ENCODE results near the gene HAO1. TPM values are rescaled to one million over a fixed set of nuclear protein-coding genes. Genes with fewer than 3 reads are reported as not detected.
"Not testable (repeated sequence)": the region's sequence is repeated elsewhere in the genome, so short reads cannot be mapped to it uniquely, and the experiment has no call there.

Gene HAO1
- total RNA-seq (2014; rRNA removed; shearing (Covaris generic)), result 0.20 TPM in 1 of 2 replicates, not detected in the other

DNA sequence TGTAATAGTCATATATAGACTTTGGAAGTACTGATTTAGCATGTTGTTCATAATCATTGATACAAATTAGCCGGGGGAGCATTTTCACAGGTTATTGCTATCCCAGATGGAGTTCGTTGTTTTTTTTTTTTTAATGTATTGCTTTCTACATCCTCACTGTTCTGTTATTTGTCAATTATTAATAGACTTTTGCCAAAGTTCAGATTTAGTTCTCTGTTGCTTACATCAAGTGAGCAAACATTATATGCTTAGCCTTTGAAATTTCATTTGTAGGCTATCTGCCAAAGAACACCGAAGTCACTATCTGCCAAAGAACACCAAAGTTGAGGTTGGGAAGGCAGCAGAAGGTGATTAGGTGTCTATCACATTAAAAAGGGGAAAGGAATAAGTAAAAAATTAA is at the start of gene HAO1:
Gene HAO1, minus strand, starts transcription at position 118 of the 400 bp plus-strand sequence. Its CDS starts 36 bp downstream, at position 82.
- no peak for DNase-seq (ENCODE audit: low read depth)

DNA sequence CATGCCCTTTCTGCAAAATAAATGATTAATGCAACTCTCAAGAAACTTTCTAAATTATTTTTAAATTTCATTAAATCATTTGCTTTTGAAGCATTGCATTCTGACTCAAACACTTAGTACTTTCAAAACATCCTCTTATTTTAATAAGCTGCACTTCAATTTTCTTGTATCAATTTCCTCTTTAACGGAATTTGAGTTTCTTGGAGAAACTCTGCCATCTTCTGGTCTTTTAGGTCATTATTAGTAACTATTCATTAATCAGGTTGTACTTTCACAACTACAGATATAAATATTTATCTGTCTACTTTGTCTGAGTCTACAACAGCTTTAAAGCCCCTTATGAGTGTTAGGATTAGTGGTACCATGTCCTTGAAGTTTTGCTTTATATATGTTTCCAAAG is 49.1 kb upstream of the HAO1 start:
- DNase-seq (ENCODE audit: low read depth), result no peak

DNA sequence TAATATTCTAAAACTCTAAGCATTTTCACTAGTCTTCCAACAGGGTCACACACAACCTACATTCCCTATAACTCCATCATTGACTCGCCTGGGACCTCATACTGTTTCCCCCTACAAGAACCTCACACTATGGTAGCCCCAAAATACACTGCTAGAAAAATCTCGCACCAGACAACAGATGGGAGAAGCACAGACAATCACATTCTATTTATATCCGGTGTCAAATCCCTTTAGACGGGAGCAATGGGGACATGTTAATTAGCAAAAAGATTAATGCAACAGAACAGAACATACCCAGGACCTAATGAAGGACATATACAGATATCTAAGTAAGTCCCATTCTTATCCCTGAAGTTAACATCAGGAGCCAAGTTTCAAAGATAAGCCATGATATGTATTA is 45.7 kb upstream of the HAO1 start:
- no peak for DNase-seq (ENCODE audit: low read depth)

DNA sequence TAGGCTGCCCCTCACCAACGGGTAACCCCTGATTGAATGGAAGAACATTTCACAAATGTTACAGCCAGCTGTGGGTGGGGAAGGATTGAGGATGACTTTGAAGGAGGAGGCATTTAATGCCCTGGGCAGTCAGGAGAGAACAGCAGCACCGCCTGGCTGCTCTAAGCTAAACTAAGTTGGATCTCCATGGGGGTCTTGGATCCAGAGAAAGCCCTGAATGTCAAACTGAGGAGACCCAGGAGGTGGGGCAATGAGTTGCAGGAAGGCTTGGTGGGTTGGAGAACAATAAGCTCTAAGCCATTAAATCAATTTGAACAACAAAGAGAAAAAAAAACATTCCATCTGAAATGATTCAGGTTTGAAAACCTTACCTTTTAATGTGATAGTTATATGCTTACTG is 43.9 kb upstream of the HAO1 start:
- no peak for DNase-seq (ENCODE audit: low read depth)

DNA sequence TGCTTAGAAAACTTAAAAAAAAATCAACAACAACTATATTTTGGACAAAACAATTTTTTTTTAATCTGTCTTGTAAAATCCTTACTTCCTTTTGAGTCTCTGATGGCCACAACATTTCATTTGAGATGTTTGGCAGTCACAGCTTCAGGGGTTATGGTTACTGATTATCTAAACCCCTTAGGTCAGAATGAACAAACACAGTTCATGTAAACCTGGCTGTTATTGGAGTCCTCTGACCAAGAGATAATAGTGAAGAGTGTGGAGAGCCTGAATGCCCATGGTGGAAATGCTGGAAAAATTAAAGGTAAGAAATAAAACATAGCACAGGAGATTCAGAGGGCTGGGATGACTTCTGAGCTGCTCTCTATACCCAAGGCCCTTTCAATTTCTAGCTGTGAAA is 41.1 kb upstream of the HAO1 start:
- no peak for DNase-seq (ENCODE audit: low read depth)

DNA sequence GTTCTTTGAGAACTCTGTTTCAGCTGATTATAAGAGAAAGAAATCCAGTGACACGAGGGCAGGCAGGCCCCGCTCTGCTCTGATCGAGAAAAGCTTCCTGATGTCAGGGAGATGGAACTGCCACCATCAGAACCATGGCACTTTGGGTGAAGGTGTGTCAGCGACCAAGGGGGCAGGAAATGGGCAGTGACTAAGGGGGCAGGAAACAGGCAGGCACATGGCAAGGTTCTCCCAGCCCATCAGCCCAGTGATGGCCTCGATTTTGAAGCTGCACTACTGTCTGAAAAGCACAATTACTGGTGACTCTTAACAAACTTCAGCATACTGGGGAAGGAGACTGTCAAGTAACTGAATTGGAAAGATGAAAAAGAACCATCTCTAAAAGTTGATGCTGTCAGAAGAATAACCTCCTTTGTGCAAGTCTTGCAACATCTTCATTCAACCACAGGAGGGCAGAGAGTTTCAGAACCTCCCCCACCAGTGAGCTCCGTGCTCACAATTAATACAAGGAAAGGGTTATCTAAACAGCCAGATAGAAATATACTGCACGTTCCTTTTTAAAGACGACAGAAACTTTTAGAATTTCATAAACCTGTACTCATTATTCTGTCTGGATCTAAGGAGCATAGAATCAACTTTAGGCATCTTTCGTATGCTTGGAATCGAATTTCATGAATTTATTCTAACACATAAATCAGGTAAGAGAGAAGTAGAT is 40.2 kb upstream of the HAO1 start:
- DNase-seq (ENCODE audit: low read depth), result peak; percentile 59

DNA sequence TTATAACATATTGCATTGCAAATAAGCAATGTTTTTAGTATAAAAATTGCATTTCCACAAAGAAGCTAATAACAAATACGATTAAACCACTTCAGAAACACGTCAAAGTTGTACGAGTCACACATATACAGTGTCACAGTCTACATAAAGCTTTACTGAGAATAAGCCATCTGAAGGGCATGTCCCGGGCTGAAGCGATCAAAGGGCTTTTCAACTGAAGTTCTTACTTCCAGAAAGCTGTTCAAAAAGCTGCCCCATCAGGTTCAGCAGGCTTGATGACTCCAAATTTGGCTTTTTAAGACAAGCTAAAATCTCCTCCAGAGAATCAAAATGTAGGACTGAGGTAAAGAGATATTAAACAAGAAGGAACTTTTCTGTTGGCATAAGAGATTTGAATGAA is 37.5 kb upstream of the HAO1 start:
- no peak for DNase-seq (ENCODE audit: low read depth)

DNA sequence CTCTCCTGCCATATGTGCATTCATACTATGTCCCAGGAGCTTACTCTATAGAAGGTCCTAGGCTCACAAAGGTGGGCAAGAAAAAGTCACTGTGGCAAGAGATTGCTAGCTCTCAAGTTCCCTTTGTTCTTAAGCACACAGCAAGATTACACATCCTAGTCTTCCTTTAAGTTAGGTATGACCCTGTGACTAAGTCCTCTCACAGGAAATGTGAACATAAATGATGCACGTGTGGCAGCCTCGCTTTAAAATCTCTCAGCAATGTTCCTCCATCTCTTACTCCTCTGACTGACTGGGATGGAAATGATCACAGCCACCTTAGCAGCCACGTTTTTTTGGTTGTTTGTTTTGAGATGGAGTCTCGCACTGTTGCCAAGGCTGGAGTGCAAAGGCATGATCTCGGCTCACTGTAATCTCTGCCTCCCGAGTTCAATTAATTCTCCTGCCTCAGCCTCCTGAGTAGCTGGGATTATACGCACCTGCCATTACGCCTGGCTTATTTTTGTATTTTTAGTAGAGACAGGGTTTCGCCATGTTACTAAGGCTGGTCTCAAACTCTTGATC is 35.7 kb upstream of the HAO1 start:
- no peak for DNase-seq (ENCODE audit: low read depth)

DNA sequence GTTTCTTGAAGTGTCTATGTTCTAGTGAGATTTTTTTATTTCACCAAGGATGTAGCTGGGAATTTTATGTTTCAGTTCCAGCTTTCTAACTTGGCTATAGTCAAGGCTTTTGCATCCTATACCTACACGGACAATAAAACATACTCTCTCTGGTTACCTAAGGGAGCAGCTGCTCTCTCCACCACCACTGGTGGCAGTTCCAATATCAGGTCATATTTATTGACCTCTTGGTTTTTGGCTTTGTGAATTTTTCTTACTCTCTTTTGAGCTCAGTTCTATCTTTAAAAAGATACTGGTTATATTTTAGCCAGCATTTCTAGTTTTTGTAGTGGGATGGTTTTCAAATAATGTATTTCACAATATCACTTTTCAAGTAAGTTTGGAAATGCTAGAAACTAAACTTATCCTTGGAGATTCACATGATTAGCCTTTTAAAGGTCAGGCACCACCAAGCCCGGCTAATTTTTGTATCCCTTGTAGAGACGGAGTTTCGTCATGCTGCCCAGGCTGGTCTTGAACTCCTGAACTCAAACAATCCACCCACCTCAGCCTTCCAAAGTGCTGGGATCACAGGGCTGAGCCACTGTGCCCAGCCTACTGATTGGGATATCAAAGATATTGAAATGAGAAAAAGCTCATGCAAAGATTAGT is 34.7 kb upstream of the HAO1 start:
- DNase-seq (ENCODE audit: low read depth), result no peak

DNA sequence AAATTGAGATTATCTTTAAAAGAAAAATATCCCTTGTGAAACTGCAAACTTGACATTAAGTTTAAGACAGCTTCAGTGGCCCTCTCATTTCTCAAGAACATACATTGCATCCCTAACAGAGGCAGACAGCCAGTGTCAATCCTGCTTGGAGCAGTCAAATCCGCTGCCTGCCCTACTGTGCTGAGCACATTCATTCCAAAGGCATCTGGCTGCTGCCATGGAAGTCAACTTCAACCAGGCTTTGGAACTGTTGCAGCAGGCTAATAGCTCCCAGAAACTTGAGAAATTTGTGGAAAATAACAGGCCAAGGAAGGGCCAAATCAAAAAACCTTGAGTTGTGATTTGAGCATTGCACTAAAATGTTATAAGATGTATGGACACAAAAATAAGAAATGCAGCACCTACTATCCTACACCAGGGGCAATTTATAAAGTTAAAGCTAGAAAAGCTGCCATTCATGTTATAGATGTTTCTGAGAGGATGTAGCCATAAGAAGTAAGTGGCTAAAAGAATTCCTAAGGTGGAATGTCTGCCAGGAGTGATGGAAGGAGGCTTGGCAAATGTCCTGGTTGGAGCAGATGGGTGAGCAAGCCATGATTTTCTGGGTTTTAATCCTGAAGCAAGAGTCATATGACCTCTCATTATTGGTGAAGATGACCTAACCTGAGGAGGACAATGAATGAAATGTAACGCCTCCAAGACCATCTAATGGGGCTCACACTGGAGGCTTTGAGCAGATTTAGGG is 31.4 kb upstream of the HAO1 start:
- DNase-seq (ENCODE audit: low read depth), result peak; percentile 9

DNA sequence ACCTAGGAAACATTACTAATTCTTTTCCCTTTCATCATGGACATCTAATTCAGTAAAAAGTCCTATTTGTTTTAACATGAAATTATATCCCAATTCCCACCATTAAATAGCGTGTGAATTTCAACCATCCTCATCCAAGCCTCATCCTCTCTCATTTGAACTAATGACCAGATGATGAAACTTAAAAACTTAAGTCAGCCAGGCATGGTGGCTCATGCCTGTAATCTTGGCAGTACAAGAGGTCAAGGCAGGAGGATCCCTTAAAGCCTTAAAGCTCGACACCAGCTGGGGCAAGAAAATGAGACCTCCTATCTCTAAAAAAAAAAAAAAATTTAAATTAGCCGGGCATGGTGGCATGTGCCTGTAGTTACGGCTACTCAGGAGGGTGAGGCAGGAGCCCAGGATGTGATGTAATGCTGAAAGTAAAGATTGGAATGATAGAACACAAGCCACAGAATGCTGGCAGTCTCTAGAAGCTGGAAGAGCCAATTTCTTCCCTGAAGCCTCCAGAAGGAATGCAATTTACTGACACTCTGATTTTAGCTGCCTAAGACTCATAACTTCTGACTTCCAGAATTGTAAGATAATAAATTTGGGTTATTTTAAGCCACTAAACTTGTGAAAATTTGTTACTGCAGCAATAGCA is 27.1 kb upstream of the HAO1 start:
- peak; percentile 58 for DNase-seq (ENCODE audit: low read depth)

DNA sequence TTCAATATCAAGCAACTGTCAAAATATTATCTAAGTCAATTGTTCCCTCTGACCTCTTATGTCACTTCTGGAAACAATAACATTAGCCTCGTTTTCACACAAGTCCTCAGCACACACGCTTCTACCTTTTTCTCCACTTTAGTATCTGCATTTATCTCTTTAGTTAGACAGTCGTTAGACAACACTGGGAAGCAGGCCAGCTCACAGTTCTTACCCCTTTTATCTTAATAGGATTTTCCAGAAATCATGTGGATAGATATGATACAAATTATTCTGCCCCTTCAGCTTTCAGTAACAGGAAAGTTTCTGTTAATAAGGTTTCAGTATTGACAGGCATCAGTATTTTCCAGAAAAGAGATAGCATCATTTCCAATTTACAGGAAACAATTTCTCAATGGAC is 25.9 kb upstream of the HAO1 start:
- DNase-seq (ENCODE audit: low read depth), result no peak

DNA sequence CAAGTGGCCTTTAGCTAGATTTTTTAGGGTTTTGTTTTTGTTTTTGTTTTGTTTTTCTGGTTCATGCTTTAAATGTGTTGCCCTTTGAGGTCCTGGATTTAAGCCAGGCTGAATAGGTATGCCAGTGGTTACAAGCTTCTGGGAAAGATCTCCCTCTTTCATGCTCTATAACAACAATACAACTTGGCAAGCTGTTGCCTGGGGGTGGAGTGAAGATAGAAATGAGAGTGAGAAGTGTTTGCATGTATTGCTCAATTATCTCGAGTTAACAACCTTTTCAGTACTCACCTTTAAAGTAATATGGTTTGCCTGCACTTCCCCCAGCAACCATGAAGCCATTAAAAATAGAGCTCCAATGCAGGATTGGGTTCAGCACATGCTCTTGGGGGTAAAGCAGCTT is 19.2 kb upstream of the HAO1 start:
- DNase-seq (ENCODE audit: low read depth), result no peak

DNA sequence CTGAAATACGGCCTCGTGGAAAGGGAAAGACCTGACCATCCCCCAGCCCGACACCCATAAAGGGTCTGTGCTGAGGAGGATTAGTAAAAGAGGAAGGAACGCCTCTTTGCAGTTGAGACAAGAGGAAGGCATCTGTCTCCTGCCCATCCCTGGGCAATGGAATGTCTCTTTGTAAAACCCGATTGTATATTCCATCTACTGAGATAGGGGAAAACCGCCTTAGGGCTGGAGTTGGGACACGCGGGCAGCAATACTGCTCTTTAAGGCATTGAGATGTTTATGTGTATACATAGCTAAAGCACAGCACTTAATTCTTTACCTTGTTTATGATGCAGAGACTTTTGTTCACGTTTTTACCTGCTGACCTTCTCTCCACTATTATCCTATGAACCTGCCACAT is 16.3 kb upstream of the HAO1 start:
- not testable (repeated sequence) for DNase-seq (ENCODE audit: low read depth)

DNA sequence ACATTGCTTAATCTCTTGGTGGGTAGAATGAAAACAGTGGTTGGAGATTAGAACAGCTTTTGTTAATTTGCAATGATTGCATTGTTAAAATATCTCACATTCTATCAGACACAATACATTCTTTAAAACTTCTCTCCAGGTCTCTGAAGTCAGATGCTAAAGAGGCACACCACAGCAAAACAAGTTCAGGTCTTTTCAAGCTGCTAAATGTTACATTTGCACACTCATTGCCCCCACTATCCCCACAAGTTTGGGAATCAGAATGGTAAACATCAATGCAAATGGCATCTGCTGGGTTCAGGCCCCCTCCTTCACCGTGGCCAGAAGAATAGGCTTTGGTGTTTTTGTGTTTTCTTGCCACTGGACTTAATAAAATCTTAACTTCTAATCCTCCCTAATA is 10.1 kb upstream of the HAO1 start:
- DNase-seq (ENCODE audit: low read depth), result no peak

DNA sequence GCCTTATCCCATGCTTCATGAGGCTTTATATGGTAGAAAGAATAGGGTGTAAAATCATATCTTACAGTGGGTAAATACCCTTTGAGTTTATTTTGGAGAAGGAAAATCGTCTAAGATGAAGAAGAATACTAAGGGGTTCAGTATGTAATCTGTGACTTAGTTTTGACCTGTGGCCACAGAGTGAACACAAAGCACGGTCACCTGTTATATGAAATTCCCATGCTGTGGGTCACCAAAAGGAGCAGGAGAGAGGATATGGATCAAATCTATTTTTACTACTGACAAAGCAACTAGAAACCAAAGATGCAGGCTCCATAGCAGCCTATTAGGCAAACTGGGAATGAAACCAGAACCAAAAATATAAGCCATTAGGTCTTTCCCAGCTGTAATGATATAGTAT is 3.6 kb upstream of the HAO1 start:
- no peak for DNase-seq (ENCODE audit: low read depth)

DNA sequence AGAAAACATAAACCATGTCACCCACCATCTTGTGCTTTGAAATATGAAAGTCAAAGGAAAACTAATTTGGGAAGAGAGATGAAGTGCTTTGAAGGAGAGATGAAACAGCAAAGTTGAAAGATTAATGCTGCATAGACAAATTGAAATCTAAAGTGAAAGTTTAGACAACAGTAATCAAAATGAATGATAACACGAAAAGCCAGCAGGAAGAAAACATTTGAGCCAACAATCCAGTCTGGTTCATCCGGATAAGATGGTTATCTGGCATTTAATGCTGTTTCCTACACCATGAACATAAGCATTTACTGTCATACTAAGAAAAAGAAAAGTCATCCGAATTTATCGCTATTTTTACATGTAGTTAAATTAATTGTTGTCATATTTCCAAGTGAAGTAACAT is 595 bp downstream of the HAO1 start:
- DNase-seq (ENCODE audit: low read depth), result no peak

DNA sequence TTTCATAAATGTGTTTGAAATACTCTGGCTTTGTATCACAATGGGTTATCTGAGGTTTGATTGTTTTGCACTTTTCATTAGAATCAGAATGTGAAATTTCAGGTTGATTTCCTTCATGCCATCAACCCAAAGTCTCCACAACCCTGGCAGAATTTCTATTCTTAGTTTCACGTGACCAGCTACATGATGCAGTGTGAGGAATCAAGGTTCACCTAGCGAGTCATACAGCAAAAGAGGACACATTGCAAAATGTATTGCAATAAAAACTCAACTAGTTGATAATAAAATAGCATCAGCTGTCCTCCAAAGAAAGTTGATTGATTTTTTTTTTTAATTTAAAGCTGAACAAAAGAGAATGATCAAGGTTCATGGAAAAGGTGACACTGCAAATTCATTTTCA is 2.2 kb downstream of the HAO1 start:
- DNase-seq (ENCODE audit: low read depth), result no peak

DNA sequence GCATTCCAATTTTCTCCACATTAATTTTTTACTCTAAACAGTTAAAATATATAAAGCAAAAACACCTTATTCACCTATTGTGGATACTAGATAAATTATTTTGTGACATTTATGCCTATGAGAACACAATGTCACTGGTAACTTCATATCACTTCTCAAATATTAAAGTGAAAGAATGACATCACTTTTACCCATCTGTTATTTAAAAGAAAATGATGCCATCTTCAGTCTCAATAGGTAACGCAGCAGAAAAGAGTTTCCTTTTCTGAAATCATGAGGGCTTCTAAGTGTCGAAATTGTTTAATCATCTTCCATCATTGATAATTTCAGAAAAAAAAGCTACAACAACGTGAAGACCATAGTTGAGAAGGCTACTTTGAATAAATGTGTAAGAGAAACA is 2.9 kb downstream of the HAO1 start:
- no peak for DNase-seq (ENCODE audit: low read depth)

DNA sequence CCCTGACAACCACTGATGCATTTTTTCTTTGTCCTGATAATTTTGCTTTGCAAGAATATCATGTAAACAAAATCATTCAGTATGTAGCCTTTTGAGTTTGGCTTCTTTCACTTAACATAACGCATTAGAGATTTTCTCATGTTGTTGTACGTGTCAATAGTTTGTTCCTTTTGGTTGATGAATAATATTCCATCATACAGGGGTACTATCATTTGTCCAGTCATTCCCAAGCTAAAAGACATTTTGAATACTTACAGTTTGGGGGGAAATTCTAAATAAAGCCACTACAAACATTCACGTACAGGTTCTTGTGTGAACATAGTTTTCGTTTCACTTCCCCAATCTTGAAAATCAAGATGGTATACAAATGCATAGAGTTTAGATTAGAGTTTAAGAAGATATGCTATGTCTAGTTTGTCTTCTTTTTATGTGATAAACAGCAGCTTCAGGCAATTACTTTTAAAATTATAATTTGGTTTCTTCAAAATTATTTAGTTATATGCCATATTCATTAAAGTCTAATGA is 5.2 kb downstream of the HAO1 start:
- DNase-seq (ENCODE audit: low read depth), result no peak

DNA sequence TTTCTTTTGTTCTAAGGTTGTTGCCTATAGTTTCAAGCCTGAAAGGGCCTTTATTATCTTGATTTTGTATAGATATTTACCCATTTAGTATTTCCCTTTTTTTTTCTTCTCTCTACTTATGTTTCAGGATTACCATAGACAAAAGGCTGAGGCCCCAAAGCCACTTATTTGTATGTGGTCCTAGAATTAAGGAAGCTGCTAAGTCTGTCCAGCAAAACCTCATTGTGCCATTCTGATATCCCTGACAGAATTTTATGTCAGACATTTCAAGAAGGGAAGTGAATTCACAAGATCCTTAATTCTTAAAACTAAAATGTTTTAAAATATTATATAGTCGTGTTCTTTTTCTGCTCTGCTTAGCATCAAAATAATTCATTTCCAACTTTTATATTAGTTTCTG is 6.9 kb downstream of the HAO1 start:
- DNase-seq (ENCODE audit: low read depth), result no peak

DNA sequence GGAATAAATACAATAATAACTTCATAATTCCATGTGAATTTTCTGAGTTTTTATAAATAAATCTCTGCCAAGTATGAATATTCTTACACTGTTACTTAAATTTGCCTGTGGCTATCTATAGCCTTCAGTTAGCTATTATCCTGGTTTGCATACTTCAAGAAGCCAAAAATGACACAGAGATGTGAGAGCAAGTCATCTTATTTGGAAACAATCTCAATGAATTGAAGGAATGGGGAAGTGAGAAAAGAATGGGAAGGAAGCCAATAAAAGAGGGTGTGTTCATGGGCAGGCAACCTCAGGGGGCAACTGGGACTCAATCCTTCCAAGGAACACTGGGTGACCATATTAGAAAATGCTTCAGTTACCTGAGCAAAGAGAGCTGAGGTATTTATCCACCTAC is 9.9 kb downstream of the HAO1 start:
- no peak for DNase-seq (ENCODE audit: low read depth)

All from RPMI7951 (cell line).